H1 (cell line): ENCODE measurements around the gene TNFSF15. TPM values are rescaled to one million over a fixed set of nuclear protein-coding genes. Genes with fewer than 3 reads are reported as not detected.

Experiments
- CTCF ChIA-PET: fragments of 300-600 bp; sonication (Branson Sonifier 250); formaldehyde crosslinking; loops from one replicate; lab custom pipeline; 2021; ENCODE audit not compliant: partially characterized antibody; lab: Charles Lee
- POLR2A ChIA-PET: fragments of 300-600 bp; sonication (Branson Sonifier 250); formaldehyde crosslinking; loops from one replicate; lab custom pipeline; 2021; ENCODE audit warnings: inconsistent platforms; ENCODE audit not compliant: partially characterized antibody; lab: Charles Lee
- DNase-seq, 2 experiments: peaks; one replicate each; pipeline versions ENCODE4 v3.0.0 to v3.0.0-alpha.2; 2010 to 2022; ENCODE audit warnings: low spot score in 2 of 2, low read depth in 1 of 2, mixed read lengths in 1 of 2
- FAIRE-seq: peaks from 2 replicates; lab custom pipeline; 2011; peaks lifted over from hg19 to GRCh38; lab: Jason Lieb, UNC
- H2AFZ ChIP-seq: 2 replicates; pipeline ENCODE4 v1.8.1; 2012; ENCODE audit warnings: low read length, inconsistent platforms
- H2AK5ac ChIP-seq: 2 replicates; pipeline ENCODE4 v1.6.1; 2013; ENCODE audit warnings: low read depth, low read length
- H2BK120ac ChIP-seq: replicated peaks from 2 replicates; pipeline ENCODE3; 2013; ENCODE audit warnings: low read depth, low read length, inconsistent platforms
- H2BK12ac ChIP-seq: 2 replicates; pipeline ENCODE4 v1.6.1; 2013; ENCODE audit warnings: low read depth, low read length
- H2BK15ac ChIP-seq: 2 replicates; pipeline ENCODE4 v1.6.1; 2013; ENCODE audit warnings: low read length
- H2BK20ac ChIP-seq: 2 replicates; pipeline ENCODE4 v1.6.1; 2013; ENCODE audit warnings: low read length
- H2BK5ac ChIP-seq: 2 replicates; pipeline ENCODE4 v1.6.1; 2013; ENCODE audit warnings: low read depth, low read length
- H3K14ac ChIP-seq: 2 replicates; pipeline ENCODE4 v1.6.1; 2013; ENCODE audit warnings: inconsistent platforms; ENCODE audit not compliant: insufficient read length
- H3K18ac ChIP-seq: 2 replicates; pipeline ENCODE4 v1.6.1; 2013; ENCODE audit warnings: low read length; ENCODE audit errors: extremely low read depth
- H3K23ac ChIP-seq: 2 replicates; pipeline ENCODE4 v1.6.1; 2013; ENCODE audit warnings: inconsistent platforms; ENCODE audit not compliant: insufficient read length
- H3K23me2 ChIP-seq: 2 replicates; pipeline ENCODE4 v1.6.1; 2013; ENCODE audit warnings: low read depth, low read length
- H3K27ac ChIP-seq: 2 replicates; pipeline ENCODE4 v1.6.1; 2011; ENCODE audit warnings: low read depth, low read length, inconsistent platforms
- H3K27me3 ChIP-seq, 4 experiments: replicated peaks in 1 of 4; 1 replicate in 1 of 4; 2 replicates in 3 of 4; pipeline versions ENCODE4 v1.6.1 to v1.8.1; 2011 to 2013; ENCODE audit warnings: low read length in 3 of 4, mild to moderate bottlenecking in 3 of 4, inconsistent platforms in 2 of 4, mixed read lengths in 2 of 4, moderate library complexity in 1 of 4; ENCODE audit not compliant: control insufficient read depth in 3 of 4, insufficient read depth in 3 of 4; ENCODE audit errors: extremely low read depth in 1 of 4
- H3K36me3 ChIP-seq, 4 experiments: 2 replicates each; pipeline versions ENCODE4 v1.6.1 to v1.8.1; 2011 to 2013; ENCODE audit warnings: mild to moderate bottlenecking in 4 of 4, low read length in 3 of 4, moderate library complexity in 2 of 4, control low read depth in 1 of 4, inconsistent platforms in 1 of 4; ENCODE audit not compliant: insufficient read depth in 4 of 4, control insufficient read depth in 2 of 4
- H3K4ac ChIP-seq: replicated peaks from 2 replicates; pipeline ENCODE3; 2013; ENCODE audit warnings: low read length, low read depth, mixed read lengths, inconsistent platforms; ENCODE audit not compliant: insufficient read length
- H3K4me1 ChIP-seq, 4 experiments: replicated peaks in 1 of 4; 1 replicate in 1 of 4; 2 replicates in 3 of 4; pipeline versions ENCODE4 v1.6.1 to v1.8.1; 2011 to 2013; ENCODE audit warnings: low read length in 3 of 4, inconsistent platforms in 2 of 4, mixed read lengths in 1 of 4; ENCODE audit not compliant: insufficient read depth in 4 of 4, control insufficient read depth in 3 of 4
- H3K4me2 ChIP-seq, 2 experiments: 2 replicates each; pipeline versions ENCODE4 v1.6.1 to v1.8.1; 2011 to 2013; ENCODE audit warnings: low read depth in 2 of 2, low read length in 2 of 2, control low read depth in 1 of 2, inconsistent platforms in 1 of 2, mild to moderate bottlenecking in 1 of 2; ENCODE audit not compliant: insufficient read depth in 1 of 2
- H3K4me3 ChIP-seq, 4 experiments: fragments of 200-600, 300-600 bp in 1 of 4; sonication (generic), shearing (Covaris generic), sonication (Bioruptor Twin) in 1 of 4; 2 replicates each; pipeline versions ENCODE4 v1.5.1 to v1.8.1; 2011 to 2016; ENCODE audit warnings: low read length in 4 of 4, low read depth in 3 of 4, control low read depth in 2 of 4, inconsistent platforms in 2 of 4, mild to moderate bottlenecking in 2 of 4, mixed read lengths in 1 of 4, moderate library complexity in 1 of 4; ENCODE audit not compliant: insufficient read depth in 2 of 4; ENCODE audit errors: extremely low read depth in 1 of 4
- H3K56ac ChIP-seq: replicated peaks from 2 replicates; pipeline ENCODE3; 2013; ENCODE audit warnings: low read depth, mild to moderate bottlenecking, mixed read lengths, low read length, inconsistent platforms; ENCODE audit not compliant: insufficient read length
- H3K79me1 ChIP-seq: 2 replicates; pipeline ENCODE4 v1.6.1; 2013; ENCODE audit warnings: low read depth, low read length, control low read depth
- H3K79me2 ChIP-seq, 2 experiments: 2 replicates each; pipeline versions ENCODE4 v1.6.1 to v1.8.1; 2012 to 2013; ENCODE audit warnings: low read length in 2 of 2, mild to moderate bottlenecking in 2 of 2, inconsistent platforms in 1 of 2; ENCODE audit not compliant: insufficient read depth in 2 of 2, control insufficient read depth in 1 of 2
- H3K9ac ChIP-seq, 4 experiments: replicated peaks in 1 of 4; 1 replicate in 1 of 4; 2 replicates in 3 of 4; pipeline versions ENCODE4 v1.6.1 to v1.8.1; 2011 to 2013; ENCODE audit warnings: low read depth in 3 of 4, low read length in 3 of 4, control low read depth in 2 of 4, mild to moderate bottlenecking in 2 of 4, moderate library complexity in 2 of 4, inconsistent platforms in 1 of 4; ENCODE audit errors: extremely low read depth in 1 of 4
- H3K9me3 ChIP-seq, 2 experiments: 2 replicates each; pipeline versions ENCODE4 v1.6.1 to v1.8.1; 2012 to 2013; ENCODE audit warnings: mild to moderate bottlenecking in 2 of 2, moderate library complexity in 2 of 2, control low read depth in 1 of 2, inconsistent platforms in 1 of 2, low read depth in 1 of 2, low read length in 1 of 2, mixed read lengths in 1 of 2; ENCODE audit not compliant: insufficient read depth in 2 of 2
- H4K20me1 ChIP-seq, 2 experiments: replicated peaks in 1 of 2; 2 replicates each; pipeline versions ENCODE3 to v1.8.1; 2011 to 2013; ENCODE audit warnings: inconsistent platforms in 2 of 2, low read length in 2 of 2, mild to moderate bottlenecking in 1 of 2; ENCODE audit not compliant: insufficient read depth in 2 of 2, control insufficient read depth in 1 of 2
- H4K5ac ChIP-seq: 2 replicates; pipeline ENCODE4 v1.6.1; 2013; ENCODE audit warnings: low read length, low read depth, mixed read lengths, inconsistent platforms; ENCODE audit not compliant: insufficient read length
- H4K8ac ChIP-seq: 2 replicates; pipeline ENCODE4 v1.8.0; 2013; ENCODE audit warnings: mild to moderate bottlenecking, moderate library complexity, low read length, inconsistent platforms; ENCODE audit not compliant: insufficient read depth; ENCODE audit errors: extremely low read depth
- H4K91ac ChIP-seq: replicated peaks from 2 replicates; pipeline ENCODE3; 2013; ENCODE audit warnings: low read length, mixed read lengths, inconsistent platforms; ENCODE audit not compliant: insufficient read length
- CBX8 ChIP-seq: fragments of 300-800, 300-1000 bp; sonication (generic); IDR thresholded peaks from 2 replicates; pipeline ENCODE4 v1.7.1; 2016; ENCODE audit warnings: low read depth, low read length, borderline replicate concordance
- CTBP2 ChIP-seq: IDR thresholded peaks from 2 replicates; pipeline ENCODE4 v1.7.0; 2011; ENCODE audit warnings: borderline replicate concordance, mild to moderate bottlenecking, moderate library complexity, mixed read lengths, low read length; ENCODE audit not compliant: insufficient read depth, insufficient read length
- KDM4A ChIP-seq: IDR thresholded peaks from one replicate; pipeline ENCODE4 v1.7.1; 2012; ENCODE audit warnings: low read depth, mild to moderate bottlenecking, moderate library complexity, low read length, inconsistent platforms; ENCODE audit not compliant: severe bottlenecking
- POLR2A ChIP-seq, 2 experiments: IDR thresholded peaks; 1 replicate in 1 of 2; 2 replicates in 1 of 2; pipeline ENCODE4 v1.6.1; 2011; ENCODE audit warnings: low read depth in 2 of 2, low read length in 2 of 2, mild to moderate bottlenecking in 2 of 2; ENCODE audit errors: control extremely low read depth in 1 of 2
- POLR2AphosphoS5 ChIP-seq: IDR thresholded peaks from 2 replicates; pipeline ENCODE4 v1.6.1; 2011; ENCODE audit warnings: low read depth, low read length
- POU5F1 ChIP-seq: IDR thresholded peaks from 2 replicates; pipeline ENCODE4 v1.6.1; 2011; ENCODE audit warnings: low read depth, mild to moderate bottlenecking, low read length, moderate library complexity
- RBBP5 ChIP-seq: IDR thresholded peaks from 2 replicates; pipeline ENCODE4 v1.7.1; 2012; ENCODE audit warnings: low read depth, mild to moderate bottlenecking, inconsistent platforms, low read length, moderate library complexity, borderline replicate concordance
- RNF2 ChIP-seq: fragments of 200-900, 300-1000 bp; sonication (generic); IDR thresholded peaks from 2 replicates; pipeline ENCODE4 v1.7.1; 2016; ENCODE audit warnings: borderline replicate concordance, low read depth, mild to moderate bottlenecking, antibody characterized with exemption, low read length; ENCODE audit not compliant: poor library complexity, severe bottlenecking; ENCODE audit errors: missing control alignments
- SP1 ChIP-seq: IDR thresholded peaks from 2 replicates; pipeline ENCODE4 v1.6.1; 2011; ENCODE audit warnings: low read depth, low read length
- TCF12 ChIP-seq: IDR thresholded peaks from 2 replicates; pipeline ENCODE4 v1.6.1; 2011; ENCODE audit warnings: low read depth, mild to moderate bottlenecking, low read length
- TEAD4 ChIP-seq: IDR thresholded peaks from 2 replicates; pipeline ENCODE4 v1.6.1; 2012; ENCODE audit warnings: low read depth, low read length, inconsistent platforms, mixed read lengths
- ZNF274 ChIP-seq: IDR thresholded peaks from 2 replicates; pipeline ENCODE4 v1.7.0; 2012; ENCODE audit warnings: low read length, borderline replicate concordance; ENCODE audit errors: extremely low read depth
- polyA plus RNA-seq, 7 experiments: library from polyadenylated mRNA; depleted of rRNA in 3 of 7; stranded (reverse) in 5 of 7; unstranded in 2 of 7; fragments of >200 nt in 5 of 7; fragments of 200-250 nt in 2 of 7; gene quantifications; 1 replicate in 5 of 7; 2 replicates in 1 of 7; 4 replicates in 1 of 7; pipeline versions ENCODE4 v1.2.1 to v1.2.3, GENCODE V29; 2011 to 2013; ENCODE audit warnings: missing spikeins in 2 of 7, mixed read lengths in 2 of 7
- total RNA-seq: library from RNA; stranded (reverse); fragmentation: NEBNext Ultra II Directional; extraction: Animal tissue kit (Norgen Biotek cat#: 25700); gene quantifications from 2 replicates; pipeline ENCODE4 v1.2.1, GENCODE V29; 2021
- TF ChIP-seq, protein P1 (sequence below), 3 experiments: IDR thresholded peaks; 1 replicate in 2 of 3; 2 replicates in 1 of 3; pipeline versions ENCODE4 v1.5.1 to v1.6.1; 2011; ENCODE audit warnings: low read length in 3 of 3, mild to moderate bottlenecking in 3 of 3, inconsistent platforms in 2 of 3, low read depth in 1 of 3, moderate library complexity in 1 of 3; ENCODE audit not compliant: insufficient read depth in 1 of 3; ENCODE audit errors: control extremely low read depth in 1 of 3

The TNFSF15 gene
- total and polyA plus RNA-seq, 2 of the 8 experiments (the other 6 are each of a cell fraction or from before 2014, with no cell fraction given): 0.09 to 0.17 TPM

DNA sequence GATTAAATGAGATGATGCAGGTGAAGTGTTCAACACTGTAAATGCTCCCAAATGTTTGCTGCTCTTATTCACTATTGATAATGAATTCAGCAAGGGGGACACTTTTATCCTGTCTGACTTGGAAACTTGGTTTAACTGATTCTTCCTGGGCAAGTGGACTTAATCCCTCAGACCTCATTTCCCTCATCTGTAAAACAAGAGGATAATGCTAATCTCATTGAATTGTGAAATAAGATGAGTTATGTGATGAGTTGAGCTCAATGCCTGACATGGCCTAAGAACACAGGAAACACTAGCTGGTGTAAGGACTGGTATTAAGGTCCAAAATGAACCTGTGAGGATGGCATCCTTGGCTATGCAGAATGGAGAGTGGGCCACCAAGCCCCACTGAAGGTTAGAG lies 23.3 kb downstream of the TNFSF15 start:
- no peaks in the 10 kb centered on the region for H4K20me1 ChIP-seq
- no peak overlapping the region for H2BK20ac ChIP-seq
- no peaks in the 10 kb centered on the region for H3K23me2 ChIP-seq
- H2BK15ac ChIP-seq: no peak overlapping the region
- no peak overlapping the region for H3K14ac ChIP-seq
- no peak overlapping the region for H2AFZ ChIP-seq
- no peak overlapping the region for H3K9ac ChIP-seq
- ChIA-PET POLR2A (no interaction called here), CTCF (interaction anchor here (1.3 kb wide), 1 partner anchor 9 kb away, joined by 3 read pairs; no protein-coding TSS in a partner anchor)
- no peak overlapping the region for H2BK12ac ChIP-seq
- H4K8ac ChIP-seq: no peak overlapping the region
- H3K4me1 ChIP-seq: no peaks in the 10 kb centered on the region
- no peak overlapping the region for H2AK5ac ChIP-seq
- H3K23ac ChIP-seq: no peak overlapping the region
- H3K36me3 ChIP-seq: no peaks in the 10 kb centered on the region
- H3K4me3 ChIP-seq: no peak overlapping the region
- no peak overlapping the region for H2BK5ac ChIP-seq
- H4K91ac ChIP-seq: no peak overlapping the region
- H3K56ac ChIP-seq: no peak overlapping the region
- no peaks in the 10 kb centered on the region for H3K79me2 ChIP-seq
- H3K4me2 ChIP-seq: no peak overlapping the region
- no peak overlapping the region for H4K5ac ChIP-seq
- no peak for DNase-seq
- FAIRE-seq: no peak
- no peak overlapping the region for H3K18ac ChIP-seq
- H2BK120ac ChIP-seq: no peak overlapping the region
- H3K4ac ChIP-seq: no peak overlapping the region
- H3K27me3 ChIP-seq: no peaks in the 10 kb centered on the region
- H3K79me1 ChIP-seq: no peaks in the 10 kb centered on the region
- H3K27ac ChIP-seq: no peak overlapping the region
- no peaks in the 10 kb centered on the region for H3K9me3 ChIP-seq
- TF ChIP-seq POLR2AphosphoS5: no peak
- TF ChIP-seq POU5F1: no peak
- TF ChIP-seq POLR2A (IDR thresholded peaks at IDR 0.05; ENCODE audit: control extremely low read depth in 1 of 2, low read depth in 2 of 2, low read length in 2 of 2): no peak
- TF ChIP-seq TCF12: no peak
- TF ChIP-seq SP1: no peak
- no peak for TF ChIP-seq KDM4A
- no peak for TF ChIP-seq RNF2
- TF ChIP-seq ZNF274: no peak
- TF ChIP-seq, protein P1, sequence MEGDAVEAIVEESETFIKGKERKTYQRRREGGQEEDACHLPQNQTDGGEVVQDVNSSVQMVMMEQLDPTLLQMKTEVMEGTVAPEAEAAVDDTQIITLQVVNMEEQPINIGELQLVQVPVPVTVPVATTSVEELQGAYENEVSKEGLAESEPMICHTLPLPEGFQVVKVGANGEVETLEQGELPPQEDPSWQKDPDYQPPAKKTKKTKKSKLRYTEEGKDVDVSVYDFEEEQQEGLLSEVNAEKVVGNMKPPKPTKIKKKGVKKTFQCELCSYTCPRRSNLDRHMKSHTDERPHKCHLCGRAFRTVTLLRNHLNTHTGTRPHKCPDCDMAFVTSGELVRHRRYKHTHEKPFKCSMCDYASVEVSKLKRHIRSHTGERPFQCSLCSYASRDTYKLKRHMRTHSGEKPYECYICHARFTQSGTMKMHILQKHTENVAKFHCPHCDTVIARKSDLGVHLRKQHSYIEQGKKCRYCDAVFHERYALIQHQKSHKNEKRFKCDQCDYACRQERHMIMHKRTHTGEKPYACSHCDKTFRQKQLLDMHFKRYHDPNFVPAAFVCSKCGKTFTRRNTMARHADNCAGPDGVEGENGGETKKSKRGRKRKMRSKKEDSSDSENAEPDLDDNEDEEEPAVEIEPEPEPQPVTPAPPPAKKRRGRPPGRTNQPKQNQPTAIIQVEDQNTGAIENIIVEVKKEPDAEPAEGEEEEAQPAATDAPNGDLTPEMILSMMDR (IDR thresholded peaks at IDR 0.05; ENCODE audit: control extremely low read depth in 1 of 3, insufficient read depth in 1 of 3, low read depth in 1 of 3, low read length in 3 of 3): no peak
- no peak for TF ChIP-seq RBBP5
- no peak for TF ChIP-seq CTBP2
- no peak for TF ChIP-seq TEAD4
- no peak for TF ChIP-seq CBX8
